ENCODE results near the gene PDXDC1.
"Not testable (repeated sequence)": the region's sequence is repeated elsewhere in the genome, so short reads cannot be mapped to it uniquely, and the experiment has no call there.

The PDXDC1 gene

GRCh38 chr16:15135483-15136360 is 160.9 kb downstream of the PDXDC1 start:
- DNase-seq (ENCODE audit: low spot score) = not testable (repeated sequence)

GRCh38 chr16:15137514-15137913 is 162.7 kb downstream of the PDXDC1 start:
- DNase-seq (ENCODE audit: low spot score) = not testable (repeated sequence)

DNA sequence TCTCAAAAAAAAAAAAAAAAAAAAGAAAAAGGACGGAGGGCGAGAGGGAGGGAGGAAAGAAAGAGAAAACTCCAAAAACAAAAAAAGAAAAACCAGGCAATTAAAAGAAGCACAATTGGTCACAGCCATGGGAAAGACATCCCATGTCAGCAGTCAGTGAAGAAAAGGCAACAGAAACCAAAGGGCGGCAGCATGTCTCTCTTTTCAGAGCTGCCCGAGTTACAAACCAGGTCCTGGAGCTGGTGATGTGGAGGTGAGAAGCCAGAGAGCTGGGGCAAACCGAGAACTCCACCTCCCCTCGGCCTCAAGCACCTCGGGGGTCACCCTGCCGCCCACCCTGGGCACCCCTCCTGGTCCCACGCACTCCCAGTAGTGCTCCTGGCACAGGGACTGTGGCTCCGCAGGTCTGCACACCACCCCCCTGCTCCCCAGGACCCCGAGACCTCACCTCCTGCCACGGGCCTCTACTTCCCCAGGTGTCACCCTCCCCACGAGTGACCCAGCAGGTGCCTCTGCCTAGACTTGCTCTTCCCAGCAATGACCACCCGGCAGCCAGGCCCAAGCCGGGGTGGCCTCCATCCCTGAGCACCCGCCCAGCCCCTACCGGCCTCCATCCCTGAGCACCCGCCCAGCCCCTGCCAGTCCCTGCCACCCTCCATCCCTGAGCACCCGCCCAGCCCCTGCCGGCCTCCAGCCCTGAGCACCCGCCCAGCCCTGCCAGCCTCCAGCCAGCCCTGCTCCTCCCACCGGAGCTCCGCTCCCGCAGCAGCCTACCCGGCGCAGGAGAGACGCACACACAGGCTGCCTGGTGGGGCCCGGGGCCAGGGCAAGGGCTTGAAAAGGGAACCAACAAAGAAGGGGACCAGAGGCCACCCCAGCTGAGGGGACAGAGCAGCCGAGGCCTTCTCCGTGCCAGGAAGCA is 165.9 kb downstream of the PDXDC1 start:
- not testable (repeated sequence) for DNase-seq (ENCODE audit: low spot score)

DNA sequence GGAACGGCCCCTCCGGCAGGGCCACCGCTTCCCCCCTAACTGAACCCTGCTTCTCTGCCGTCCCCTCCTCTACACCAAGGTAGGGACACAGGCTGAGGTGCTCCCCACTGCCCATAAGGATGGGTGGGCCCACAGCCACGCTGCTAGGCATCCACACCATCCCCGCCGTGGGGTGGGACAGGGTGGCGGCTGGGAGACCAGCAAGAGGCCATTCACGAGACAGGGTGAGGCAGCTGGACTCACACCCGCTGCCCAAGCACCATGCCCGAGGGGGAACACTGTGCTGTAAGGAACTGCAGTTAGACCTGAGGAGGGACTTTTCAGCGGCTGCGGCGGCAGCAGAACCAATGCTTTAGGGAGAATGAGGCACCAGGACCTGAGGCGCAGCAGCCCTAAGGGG is 166.8 kb downstream of the PDXDC1 start:
- no peak for DNase-seq (ENCODE audit: low spot score)

DNA sequence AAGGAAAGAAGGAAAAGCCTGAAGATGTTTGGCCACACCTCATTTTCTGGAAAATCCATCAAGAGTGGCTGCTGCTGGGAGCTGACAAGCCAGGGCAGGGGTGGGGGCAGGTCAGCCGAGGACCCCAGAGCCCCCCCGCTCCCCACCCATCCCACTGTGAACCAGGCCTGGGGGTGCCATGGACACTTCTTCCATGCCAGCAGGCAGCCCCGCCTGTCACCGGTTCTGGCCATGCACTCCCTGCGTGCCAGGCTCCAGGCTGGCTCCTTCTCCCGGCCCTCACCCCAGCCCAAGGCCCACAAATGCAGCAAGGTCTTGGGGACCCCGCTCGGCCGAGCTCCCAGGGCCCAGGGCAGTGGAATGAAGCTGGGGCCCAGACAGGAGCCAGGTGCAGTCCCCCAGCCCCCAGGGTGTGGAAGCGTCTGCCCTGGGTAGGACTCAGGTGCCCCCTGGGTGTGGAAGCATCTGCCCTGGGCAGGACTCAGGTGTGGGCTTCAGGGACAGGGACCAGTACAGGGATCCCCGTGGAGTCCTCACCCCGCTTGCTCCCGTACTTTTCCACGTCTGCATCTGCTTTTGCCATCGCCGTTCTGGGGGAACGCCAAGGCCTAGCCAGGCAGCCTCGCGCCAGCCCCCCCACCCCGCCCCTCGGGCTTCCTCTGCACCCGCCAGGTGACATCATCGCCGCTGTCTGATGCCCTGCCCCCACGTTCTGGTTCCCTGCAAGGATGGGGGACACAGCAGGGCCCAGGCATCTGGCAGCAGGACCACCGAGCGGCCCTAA is 167.5 kb downstream of the PDXDC1 start:
- DNase-seq (ENCODE audit: low spot score) = not testable (repeated sequence)

DNA sequence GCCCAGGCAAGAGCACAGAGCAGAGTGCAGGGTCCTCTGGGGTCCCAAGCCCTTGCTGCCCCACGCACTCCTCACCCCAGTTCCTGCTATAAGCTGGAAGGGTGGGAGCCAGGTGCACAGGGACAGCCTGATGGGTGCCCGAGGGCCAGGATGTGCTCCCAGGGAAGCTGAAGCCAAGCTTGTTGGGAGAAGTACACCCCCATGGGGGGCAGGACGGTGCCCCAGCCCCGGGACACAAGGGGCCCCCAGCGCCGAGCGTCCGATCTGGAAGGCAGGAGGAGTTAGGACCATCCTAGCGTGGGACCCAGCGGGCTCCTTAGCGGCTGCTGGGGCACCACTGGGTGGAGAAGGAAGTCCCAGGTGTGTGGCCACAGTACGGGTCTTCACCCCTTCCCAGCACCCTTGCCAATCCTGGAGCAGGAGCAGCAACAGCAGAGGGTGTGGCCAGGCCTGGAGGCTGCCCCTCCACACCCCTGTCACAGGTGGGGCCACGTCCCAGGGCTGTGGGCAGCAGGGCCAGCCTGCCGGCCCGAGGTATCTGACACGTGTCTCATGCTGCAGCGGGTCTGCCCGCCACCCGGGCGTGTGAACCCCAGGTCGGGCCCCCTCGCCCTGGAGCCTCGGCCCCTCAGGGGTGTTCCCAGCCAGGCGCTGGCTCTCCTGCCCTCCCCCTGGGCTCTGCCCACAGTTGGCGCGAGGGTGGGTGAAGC is 168.2 kb downstream of the PDXDC1 start:
- DNase-seq (ENCODE audit: low spot score) = not testable (repeated sequence)

DNA sequence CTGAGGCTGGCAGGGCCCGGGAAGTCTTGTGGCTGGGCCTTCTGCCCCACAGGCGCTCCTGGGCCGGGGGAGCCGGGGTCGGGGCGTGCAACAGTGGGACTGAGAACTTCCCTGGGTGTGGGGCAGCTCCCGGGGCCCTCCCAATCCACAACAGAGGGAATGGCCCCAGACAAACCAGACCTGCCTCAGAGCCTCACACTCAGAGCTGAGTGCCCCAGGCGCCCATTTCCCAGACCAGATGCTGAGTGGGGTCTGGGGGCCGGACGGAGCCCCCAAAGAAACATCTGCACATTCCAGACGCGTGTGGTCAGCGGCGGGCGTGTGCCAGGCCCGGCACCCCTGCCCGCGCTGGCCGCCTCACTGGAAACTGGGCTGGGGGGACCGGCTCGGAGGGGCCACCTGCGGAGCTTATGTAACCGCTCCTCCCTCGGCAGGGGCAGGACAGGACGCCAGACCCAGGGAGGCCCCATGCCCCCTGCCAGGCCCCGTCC is 168.8 kb downstream of the PDXDC1 start:
- DNase-seq (ENCODE audit: low spot score) = not testable (repeated sequence)

DNA sequence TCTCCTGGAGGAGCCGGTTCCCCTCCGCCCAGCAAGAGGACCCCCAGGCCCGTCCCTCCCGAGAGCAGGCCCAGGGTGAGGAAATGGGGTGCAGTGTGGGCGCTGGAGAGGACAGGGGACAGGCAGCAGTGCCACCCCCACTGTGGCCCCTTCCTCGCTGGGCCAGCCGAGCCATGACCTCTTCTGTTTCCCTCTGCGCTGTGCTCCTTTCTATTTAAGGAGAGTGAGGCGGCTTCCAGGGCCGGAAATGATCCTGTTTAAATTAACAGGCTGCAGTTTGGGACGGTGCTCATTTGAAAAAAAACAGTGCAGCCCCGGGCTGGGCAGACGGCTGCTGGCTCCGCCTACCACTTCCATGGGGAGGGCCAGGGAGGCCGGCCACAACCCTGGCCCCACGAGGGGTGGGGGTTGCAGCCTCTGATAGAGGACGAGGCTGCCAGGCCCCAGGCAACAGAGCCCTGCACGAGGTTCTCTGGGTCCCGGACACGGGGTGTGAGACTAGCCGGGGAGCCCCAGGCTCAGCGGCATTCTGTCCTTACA is 169.3 kb downstream of the PDXDC1 start:
- DNase-seq (ENCODE audit: low spot score) = not testable (repeated sequence)

- not testable (repeated sequence) for DNase-seq (ENCODE audit: low spot score)
Observed at GRCh38 chr16:15144781-15145417, 170.1 kb downstream of the PDXDC1 start.

DNA sequence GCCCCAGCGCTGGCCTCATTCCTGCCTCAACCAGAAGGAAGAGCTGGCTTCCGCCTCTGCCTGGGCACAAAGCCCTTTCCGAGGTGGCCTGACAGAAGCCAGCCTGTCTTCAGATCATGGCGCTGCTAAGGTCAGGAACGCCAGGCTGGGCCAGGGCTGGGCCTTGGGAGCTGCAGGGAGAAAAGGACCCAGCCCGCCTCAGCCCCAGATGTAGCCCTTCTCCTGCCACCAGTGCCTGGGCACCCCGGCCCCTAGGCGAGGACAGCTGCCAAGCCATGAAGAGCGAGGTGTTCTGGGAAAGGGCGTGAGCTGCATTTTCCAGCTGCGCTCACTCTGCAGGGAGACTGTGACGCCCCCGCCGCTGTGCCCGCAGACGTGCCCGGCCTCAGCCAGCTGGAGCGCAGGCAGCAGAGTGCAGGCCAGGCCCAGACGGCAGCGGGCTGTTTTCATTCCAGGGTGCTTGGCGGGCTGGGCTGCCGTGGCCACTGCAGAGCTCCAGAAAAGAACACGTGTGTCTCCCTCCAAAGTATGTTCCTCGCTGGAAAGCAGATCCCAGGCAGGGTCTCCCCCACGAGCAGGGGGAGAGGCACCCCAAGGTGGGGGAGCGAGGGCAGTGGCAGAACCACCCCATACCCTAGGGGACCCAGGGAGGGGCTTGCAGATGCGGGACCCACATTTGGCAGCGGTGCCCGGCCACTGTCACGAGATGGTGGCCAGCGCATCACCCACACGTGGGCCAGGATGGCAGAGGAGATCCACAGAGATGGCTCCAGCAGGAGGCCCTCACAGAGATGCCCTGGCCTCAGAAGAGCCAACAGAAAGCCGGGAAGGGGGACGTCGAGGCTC is 170.8 kb downstream of the PDXDC1 start:
- DNase-seq (ENCODE audit: low spot score) = not testable (repeated sequence)

GRCh38 chr16:15146264-15146662 is 171.4 kb downstream of the PDXDC1 start:
- DNase-seq (ENCODE audit: low spot score) = not testable (repeated sequence)

DNA sequence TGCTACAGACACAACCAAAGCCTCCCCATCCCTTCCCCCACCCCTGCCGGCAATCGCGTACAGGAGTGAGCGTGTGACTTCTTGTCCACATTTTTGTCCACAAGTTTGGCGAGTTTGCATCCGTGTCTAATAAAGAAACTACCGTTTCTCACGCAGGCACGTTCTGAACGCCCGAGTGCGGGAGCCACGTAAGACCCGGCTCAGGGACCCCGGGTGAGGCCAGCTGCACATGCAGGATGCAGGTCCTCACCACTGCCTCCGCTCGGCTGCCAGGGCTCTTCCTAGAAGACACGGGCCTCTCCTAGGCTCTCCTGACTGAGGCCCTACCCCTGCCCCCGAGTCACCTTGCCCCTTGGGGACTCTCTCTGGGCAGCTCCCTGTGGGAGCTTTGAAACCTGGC is 174.0 kb downstream of the PDXDC1 start:
- DNase-seq (ENCODE audit: low spot score) = not testable (repeated sequence)

DNA sequence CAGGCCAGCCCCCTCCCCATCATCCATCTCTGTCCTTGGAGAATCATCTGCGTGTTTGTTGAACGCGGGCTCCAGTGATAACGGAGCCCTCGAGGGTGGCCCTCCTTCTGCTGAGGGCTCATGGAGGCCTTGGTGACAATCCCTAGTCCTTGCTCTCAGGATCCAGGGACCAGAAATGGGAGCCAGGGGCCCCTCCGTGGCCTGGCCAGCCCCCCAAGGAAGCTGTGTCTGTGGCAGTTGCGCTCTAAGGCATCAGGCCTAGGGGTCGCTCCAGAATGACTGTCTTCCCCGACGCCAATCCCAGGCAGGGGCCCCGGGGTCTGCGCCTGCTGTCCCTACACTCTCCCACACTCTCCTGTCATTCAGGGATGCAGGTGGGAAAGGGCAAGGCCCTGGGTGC is 174.4 kb downstream of the PDXDC1 start:
- DNase-seq (ENCODE audit: low spot score) = not testable (repeated sequence)

DNA sequence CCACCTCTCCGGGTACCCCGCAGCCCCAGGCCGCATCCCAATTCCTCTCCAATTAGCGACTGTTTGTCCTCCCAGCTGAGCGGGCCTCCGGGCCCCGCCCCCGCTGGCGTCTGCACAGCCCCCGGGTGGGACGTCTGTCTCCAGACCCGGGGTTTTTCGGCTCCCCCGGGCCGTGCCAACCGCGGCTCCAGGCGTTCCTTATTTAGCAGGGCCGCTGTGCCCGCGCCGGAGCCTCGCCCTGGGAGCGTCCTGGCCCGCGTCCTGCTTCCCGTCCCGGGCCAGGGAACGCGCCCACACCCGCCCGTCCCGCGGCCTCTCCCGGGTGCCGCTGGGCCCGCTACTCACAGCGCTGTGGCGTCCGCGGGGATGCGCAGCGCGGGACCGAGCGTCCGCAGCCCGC is 179.2 kb downstream of the PDXDC1 start:
- not testable (repeated sequence) for DNase-seq (ENCODE audit: low spot score)

- DNase-seq (ENCODE audit: low spot score) = peak; percentile 85
Observed at GRCh38 chr16:15154650-15155562, 180.1 kb downstream of the PDXDC1 start.

- not testable (repeated sequence) for DNase-seq (ENCODE audit: low spot score)
Observed at GRCh38 chr16:15157644-15158043, 182.8 kb downstream of the PDXDC1 start.

DNA sequence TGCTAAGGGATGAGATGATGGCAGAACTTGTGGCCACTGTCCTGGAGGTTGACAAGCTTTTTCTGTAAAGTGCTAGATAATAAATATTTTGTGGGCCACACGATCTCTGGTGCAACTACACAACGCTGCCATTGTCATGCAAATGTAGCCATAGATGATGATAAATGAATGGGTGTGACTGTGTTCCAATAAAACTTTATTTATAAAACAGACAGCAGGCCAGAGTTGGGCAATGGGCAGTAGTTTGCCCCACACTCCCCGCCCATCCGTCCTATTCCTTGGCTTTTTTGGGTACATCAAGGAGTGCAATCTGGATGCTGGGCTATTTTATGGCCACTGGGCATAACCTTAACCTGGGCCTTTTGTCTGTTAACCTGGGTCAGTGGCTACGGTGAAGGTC is 184.8 kb downstream of the PDXDC1 start:
- DNase-seq (ENCODE audit: low spot score) = not testable (repeated sequence)

- not testable (repeated sequence) for DNase-seq (ENCODE audit: low spot score)
Observed at GRCh38 chr16:15160571-15160970, 185.7 kb downstream of the PDXDC1 start.
